Measurements from ENCODE around the gene ZNF284. TPM values are rescaled to one million over a fixed set of nuclear protein-coding genes. Genes with fewer than 3 reads are reported as not detected.

The ZNF284 gene
- total RNA-seq, 1 experiment from 2014 or later = 0.69 TPM

DNA sequence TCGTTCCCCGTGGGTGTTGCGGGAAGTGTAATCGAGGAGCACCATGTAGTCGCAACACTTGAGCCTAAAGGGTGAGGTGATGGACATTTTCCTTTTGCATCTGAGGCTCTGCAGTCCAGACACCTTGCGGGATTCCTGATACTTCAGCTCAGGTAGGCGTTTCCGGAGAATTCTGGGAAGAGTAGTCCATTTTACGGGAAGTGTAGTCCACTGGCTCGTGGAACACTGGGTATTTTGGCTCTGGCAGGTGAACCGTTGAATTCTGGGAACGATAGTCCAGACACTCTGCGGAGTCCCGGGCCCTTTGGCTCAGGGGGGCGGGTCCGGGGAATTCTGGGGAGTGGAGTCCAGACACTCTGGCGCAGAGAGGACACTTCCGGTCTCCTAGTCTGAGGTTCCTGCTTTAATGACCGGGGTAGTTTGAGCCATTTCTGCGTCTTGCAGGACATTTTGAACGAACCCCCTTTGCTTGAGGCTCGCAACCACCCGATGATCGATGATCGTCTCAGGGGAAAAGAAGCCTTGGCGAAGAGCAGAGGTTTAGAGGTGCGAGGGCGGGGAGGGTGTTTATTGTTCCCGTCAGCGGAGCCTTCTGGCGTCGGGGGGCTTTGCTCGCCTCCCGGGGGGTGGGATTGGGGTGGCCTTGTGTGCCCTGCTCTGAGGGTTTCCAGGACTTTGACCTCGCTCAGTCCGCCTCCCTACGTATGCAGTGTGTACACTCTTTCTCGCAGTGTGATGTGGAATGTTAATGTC, 20.1 kb upstream of the ZNF284 start, which contains the start of gene ZNF223:
Gene ZNF223 (plus strand): TSS at position 387 of the 753 bp plus-strand sequence. CDS start 3,141 bp downstream, outside the sequence.
- Histone ChIP-seq H3K9me3 (ENCODE audit: low read length) (no peaks in the 10 kb centered on the region), H2AFZ (ENCODE audit: low read length) (no peak within 1 kb of the TSS), H3F3A (ENCODE audit: low read length, unreplicated experiment) (no peaks in the 10 kb centered on the region), H3K9ac (ENCODE audit: low read length) (no peak within 1 kb of the TSS), H3K4me2 (ENCODE audit: low read length) (no peak within 1 kb of the TSS), H3K27ac (ENCODE audit: low read length) (no peak within 1 kb of the TSS), H3K79me2 (ENCODE audit: low read length) (no peaks in the 10 kb centered on the region), H3K4me1 (ENCODE audit: insufficient read depth, low read length) (no peaks in the 10 kb centered on the region), H3K9me2 (replicated peaks; ENCODE audit: low read length) (no peaks in the 10 kb centered on the region), H4K20me1 (ENCODE audit: low read length) (no peaks in the 10 kb centered on the region), H3K4me3 (ENCODE audit: low read length) (no peak within 1 kb of the TSS), H3K36me3 (ENCODE audit: low read depth, low read length) (no peaks in the 10 kb centered on the region), H3K27me3 (ENCODE audit: low read length) (no peaks in the 10 kb centered on the region)
- intact Hi-C loops (cut with micrococcal nuclease) = no loop called here
- no TSS peak for BruUV-seq (replicated peaks)
- DNase-seq (no peak), ATAC-seq (no peak)
- ChIA-PET POLR2A (ENCODE audit: unreplicated experiment) (no interaction called here), CTCF (no interaction called here)
- TF ChIP-seq EZH2phosphoT487 (IDR thresholded peaks at IDR 0.05; ENCODE audit: borderline replicate concordance, low read length) (no peak), EZH2 (IDR thresholded peaks at IDR 0.05; ENCODE audit: low read length, unreplicated experiment) (no peak)
- TF ChIP-seq, protein P1, sequence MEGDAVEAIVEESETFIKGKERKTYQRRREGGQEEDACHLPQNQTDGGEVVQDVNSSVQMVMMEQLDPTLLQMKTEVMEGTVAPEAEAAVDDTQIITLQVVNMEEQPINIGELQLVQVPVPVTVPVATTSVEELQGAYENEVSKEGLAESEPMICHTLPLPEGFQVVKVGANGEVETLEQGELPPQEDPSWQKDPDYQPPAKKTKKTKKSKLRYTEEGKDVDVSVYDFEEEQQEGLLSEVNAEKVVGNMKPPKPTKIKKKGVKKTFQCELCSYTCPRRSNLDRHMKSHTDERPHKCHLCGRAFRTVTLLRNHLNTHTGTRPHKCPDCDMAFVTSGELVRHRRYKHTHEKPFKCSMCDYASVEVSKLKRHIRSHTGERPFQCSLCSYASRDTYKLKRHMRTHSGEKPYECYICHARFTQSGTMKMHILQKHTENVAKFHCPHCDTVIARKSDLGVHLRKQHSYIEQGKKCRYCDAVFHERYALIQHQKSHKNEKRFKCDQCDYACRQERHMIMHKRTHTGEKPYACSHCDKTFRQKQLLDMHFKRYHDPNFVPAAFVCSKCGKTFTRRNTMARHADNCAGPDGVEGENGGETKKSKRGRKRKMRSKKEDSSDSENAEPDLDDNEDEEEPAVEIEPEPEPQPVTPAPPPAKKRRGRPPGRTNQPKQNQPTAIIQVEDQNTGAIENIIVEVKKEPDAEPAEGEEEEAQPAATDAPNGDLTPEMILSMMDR (conservative IDR thresholded peaks at IDR 0.05; ENCODE audit: low read depth, low read length) = no peak

DNA sequence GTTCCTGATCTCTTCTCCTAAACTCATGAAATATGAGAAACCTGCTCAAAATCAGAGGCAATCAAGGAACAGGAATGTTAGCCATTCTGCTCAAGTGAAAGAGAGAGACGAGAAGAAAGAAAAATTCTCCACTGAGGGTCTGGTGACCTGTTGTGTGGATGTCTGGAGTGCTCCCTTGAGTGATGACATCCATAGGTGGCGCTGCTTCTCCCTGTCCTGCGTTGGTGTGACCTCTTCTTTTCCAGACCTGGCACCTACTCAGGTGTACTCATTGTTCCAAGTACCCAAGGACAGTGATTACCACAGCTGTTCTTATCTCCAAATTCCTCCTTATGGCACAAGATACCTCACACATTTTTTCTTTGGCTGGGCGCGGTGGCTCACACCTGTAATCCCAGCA, 16.1 kb upstream of the ZNF284 start:
- Histone ChIP-seq H4K20me1 (ENCODE audit: low read length) (no peaks in the 10 kb centered on the region), H3K27me3 (ENCODE audit: low read length) (no peaks in the 10 kb centered on the region), H3K27ac (ENCODE audit: low read length) (no peak overlapping the region), H3K79me2 (ENCODE audit: low read length) (no peaks in the 10 kb centered on the region), H3K9ac (ENCODE audit: low read length) (no peak overlapping the region), H3K9me2 (replicated peaks; ENCODE audit: low read length) (no peaks in the 10 kb centered on the region), H3K9me3 (ENCODE audit: low read length) (no peaks in the 10 kb centered on the region), H3K4me2 (ENCODE audit: low read length) (no peak overlapping the region), H3F3A (ENCODE audit: low read length, unreplicated experiment) (no peaks in the 10 kb centered on the region), H3K36me3 (ENCODE audit: low read depth, low read length) (no peaks in the 10 kb centered on the region), H3K4me3 (ENCODE audit: low read length) (no peak overlapping the region), H2AFZ (ENCODE audit: low read length) (no peak overlapping the region), H3K4me1 (ENCODE audit: insufficient read depth, low read length) (no peaks in the 10 kb centered on the region)
- intact Hi-C loops (cut with micrococcal nuclease) = no loop called here
- POLR2A ChIA-PET (ENCODE audit: unreplicated experiment) = no interaction called here
- BruUV-seq (replicated peaks) = no TSS peak
- CTCF ChIA-PET = no interaction called here
- DNase-seq (no peak), ATAC-seq (no peak)
- TF ChIP-seq EZH2phosphoT487 (IDR thresholded peaks at IDR 0.05; ENCODE audit: borderline replicate concordance, low read length) = no peak
- TF ChIP-seq, protein P1 (conservative IDR thresholded peaks at IDR 0.05; ENCODE audit: low read depth, low read length) = no peak
- no peak for TF ChIP-seq EZH2 (IDR thresholded peaks at IDR 0.05; ENCODE audit: low read length, unreplicated experiment)

- POLR2A ChIA-PET (ENCODE audit: unreplicated experiment) = no interaction called here
- H3K36me3 ChIP-seq (ENCODE audit: low read depth, low read length) = no peaks in the 10 kb centered on the region
- CTCF ChIA-PET = no interaction called here
- TF ChIP-seq EZH2 (IDR thresholded peaks at IDR 0.05; ENCODE audit: low read length, unreplicated experiment) (no peak), EZH2phosphoT487 (IDR thresholded peaks at IDR 0.05; ENCODE audit: borderline replicate concordance, low read length) (no peak)
- TF ChIP-seq, protein P1 (conservative IDR thresholded peaks at IDR 0.05; ENCODE audit: low read depth, low read length) = no peak
- no peaks in the 10 kb centered on the region for H3F3A ChIP-seq (ENCODE audit: low read length, unreplicated experiment)
- H3K9me2 ChIP-seq (replicated peaks; ENCODE audit: low read length) = no peaks in the 10 kb centered on the region
- H3K79me2 ChIP-seq (ENCODE audit: low read length) = no peaks in the 10 kb centered on the region
- H3K4me2 ChIP-seq (ENCODE audit: low read length) = no peak overlapping the region
- no peak for ATAC-seq
- no peak overlapping the region for H3K9ac ChIP-seq (ENCODE audit: low read length)
- no peaks in the 10 kb centered on the region for H3K9me3 ChIP-seq (ENCODE audit: low read length)
- H4K20me1 ChIP-seq (ENCODE audit: low read length) = no peaks in the 10 kb centered on the region
- BruUV-seq (replicated peaks) = no TSS peak
- H3K4me3 ChIP-seq (ENCODE audit: low read length) = no peak overlapping the region
- H3K27ac ChIP-seq (ENCODE audit: low read length) = no peak overlapping the region
- intact Hi-C loops (cut with micrococcal nuclease) = no loop called here
- no peak overlapping the region for H2AFZ ChIP-seq (ENCODE audit: low read length)
- DNase-seq = no peak
- no peaks in the 10 kb centered on the region for H3K4me1 ChIP-seq (ENCODE audit: insufficient read depth, low read length)
- H3K27me3 ChIP-seq (ENCODE audit: low read length) = no peaks in the 10 kb centered on the region
Measured at GRCh38 chr19:44059229-44059628, 12.7 kb upstream of the ZNF284 start.
